GM04503 (cell line): Measurements from ENCODE around the gene COL24A1.
"Not testable (repeated sequence)": the region's sequence is repeated elsewhere in the genome, so short reads cannot be mapped to it uniquely, and the experiment has no call there.

Experiments
- DNase-seq: peaks from one replicate; pipeline ENCODE4 v3.0.0-alpha.2; 2012; ENCODE audit warnings: low read depth

COL24A1 gene

GRCh38 chr1:86152887-86153286 is 3.7 kb downstream of the COL24A1 start:
- no peak for DNase-seq

DNA sequence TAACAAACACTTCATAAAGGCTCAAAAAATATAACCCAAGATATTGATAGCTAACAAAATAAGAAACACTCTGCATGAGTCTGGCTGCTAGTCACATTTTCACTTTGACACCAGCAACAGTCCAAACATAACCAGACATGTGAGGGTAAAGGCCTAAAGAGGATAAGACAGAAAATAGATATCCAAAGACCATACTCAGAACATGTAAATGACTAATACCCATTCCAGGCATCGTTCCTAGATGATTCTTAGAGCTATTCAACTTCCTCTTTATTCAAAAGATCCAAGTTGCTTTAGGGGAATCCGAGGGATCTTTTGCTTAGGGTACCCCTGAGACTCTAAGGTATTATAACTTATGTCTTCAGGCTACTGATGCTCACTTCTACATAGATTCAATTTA is 5.1 kb downstream of the COL24A1 start:
- DNase-seq = peak; percentile 24

- DNase-seq = no peak
These were observed 6.0 kb downstream of the COL24A1 start for GRCh38 chr1:86150553-86151055.

- no peak for DNase-seq
These were observed 7.0 kb downstream of the COL24A1 start for GRCh38 chr1:86149591-86149990.

DNA sequence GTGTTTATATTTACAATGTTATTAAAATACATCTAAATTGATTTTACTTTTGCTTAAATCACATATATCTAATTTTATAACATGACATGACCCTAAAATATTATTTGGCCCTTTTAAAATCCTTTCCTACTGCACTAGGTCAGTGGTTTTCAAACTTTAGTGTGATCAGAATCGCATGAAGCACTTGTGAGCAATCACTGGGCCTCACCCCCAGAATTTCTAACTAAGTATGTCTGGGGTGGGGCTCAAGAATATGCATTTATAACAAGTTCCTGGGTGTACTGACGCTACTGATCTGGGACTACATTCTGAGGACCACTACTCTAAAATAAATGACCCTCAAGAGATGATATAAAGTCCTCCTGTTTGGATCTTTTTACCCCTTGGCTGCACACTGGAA is 8.8 kb downstream of the COL24A1 start:
- no peak for DNase-seq

GRCh38 chr1:86146566-86146965 is 10.0 kb downstream of the COL24A1 start:
- no peak for DNase-seq

DNA sequence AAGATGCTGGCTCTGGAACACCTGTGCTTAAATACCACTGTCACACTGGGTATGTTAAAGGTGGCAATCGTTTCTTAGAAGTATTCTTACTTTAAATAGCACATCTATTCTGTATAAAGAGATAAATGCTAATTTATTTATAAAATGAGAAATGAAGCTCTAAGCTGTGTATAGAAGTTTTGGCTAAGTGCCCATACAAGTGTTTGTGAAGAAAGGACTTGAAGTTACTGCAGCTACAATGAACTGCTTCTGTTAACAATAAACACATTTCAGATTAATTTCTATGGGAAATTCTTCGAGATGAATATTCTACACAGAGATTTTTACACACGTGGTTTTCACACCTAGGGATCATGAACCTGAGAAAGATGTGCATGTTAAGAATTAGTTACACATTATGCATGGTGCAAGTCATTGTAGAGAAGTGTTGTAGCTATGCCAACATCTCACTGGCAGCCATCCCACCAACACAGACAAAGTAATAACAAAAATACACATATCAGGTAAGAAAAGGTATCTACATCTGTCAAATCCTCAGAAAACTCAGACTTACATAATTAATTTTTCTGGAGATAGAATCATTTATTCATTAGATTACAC is 16.2 kb downstream of the COL24A1 start:
- DNase-seq = no peak

DNA sequence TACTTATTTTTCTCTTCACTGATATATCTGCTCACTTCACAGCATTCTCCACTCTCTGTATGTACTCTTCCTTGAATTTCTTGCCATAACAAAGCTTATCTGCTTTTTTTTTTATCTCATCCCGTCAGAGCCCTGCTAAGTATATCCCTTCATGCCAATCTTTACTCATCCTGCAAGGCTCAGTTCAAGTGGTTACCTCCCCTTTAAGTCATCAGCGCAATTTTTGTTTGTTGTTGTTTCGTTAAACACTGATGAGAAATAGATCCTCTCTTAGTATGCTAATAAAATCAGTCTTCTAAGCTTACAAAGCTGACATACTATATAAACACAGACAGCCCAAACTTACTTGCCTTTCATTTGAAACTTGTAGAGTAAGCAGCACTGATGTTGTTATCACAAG is 17.8 kb downstream of the COL24A1 start:
- DNase-seq = no peak

DNA sequence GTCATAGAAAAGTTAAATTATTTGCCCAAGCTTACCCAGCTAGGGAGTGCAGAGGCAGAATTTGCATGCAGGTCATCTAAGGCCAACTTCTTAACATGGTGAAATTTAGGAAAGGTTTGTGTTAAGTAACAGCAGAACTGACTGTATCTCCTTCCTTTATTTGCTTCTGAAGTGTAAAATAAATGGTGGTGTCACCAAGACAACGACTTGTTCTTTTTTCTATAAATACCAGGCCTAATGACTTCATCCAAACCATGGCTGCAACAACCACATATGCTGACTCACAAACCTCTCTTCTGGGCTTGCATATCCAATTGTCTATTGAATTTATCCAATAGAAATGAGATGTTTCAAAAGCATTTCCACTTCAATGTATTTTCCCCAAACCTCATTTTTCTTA is 19.1 kb downstream of the COL24A1 start:
- DNase-seq = peak; percentile 75

- no peak for DNase-seq
These were observed 37.3 kb downstream of the COL24A1 start for GRCh38 chr1:86119214-86119764.

- no peak for DNase-seq
These were observed 41.7 kb downstream of the COL24A1 start for GRCh38 chr1:86114816-86115400.

GRCh38 chr1:86114236-86114635 is 42.3 kb downstream of the COL24A1 start:
- DNase-seq = no peak

- not testable (repeated sequence) for DNase-seq
These were observed 45.0 kb downstream of the COL24A1 start for GRCh38 chr1:86111590-86111989.

DNA sequence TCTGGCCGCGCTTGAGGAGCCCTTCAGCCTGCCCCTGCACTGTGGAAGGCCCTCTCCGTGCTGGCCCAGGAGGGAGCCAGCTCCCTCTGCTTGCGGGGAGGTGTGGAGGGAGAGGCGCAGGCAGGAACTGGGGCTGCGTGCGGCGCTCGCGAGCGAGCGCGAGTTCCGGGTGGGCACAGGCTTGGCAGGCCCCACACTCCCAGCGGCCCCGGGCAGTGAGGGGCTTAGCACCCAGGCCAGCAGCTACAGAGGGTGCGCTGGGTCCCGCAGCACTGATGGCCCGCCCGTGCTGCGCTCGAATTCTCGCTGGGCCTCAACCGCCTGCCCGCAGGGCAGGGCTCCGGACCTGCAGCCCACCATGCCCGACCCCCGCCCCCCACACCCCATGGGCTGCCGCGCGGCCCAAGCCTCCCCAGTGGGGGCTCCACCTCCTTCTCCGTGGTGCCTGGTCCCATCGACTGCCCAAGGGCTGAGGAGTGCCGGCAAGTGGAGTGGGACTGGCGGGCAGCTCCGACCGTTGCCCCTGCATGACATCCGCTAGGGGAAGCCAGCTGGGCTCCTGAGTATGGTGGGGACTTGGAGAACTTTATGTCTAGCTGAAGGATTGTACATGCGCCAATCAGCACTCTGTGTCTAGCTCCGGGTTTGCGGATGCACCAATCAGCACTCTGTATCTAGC is 46.0 kb downstream of the COL24A1 start:
- no peak for DNase-seq

- no peak for DNase-seq
These were observed 51.1 kb downstream of the COL24A1 start for GRCh38 chr1:86105533-86105866.

GRCh38 chr1:86104606-86105532 is 51.7 kb downstream of the COL24A1 start:
- no peak for DNase-seq

DNA sequence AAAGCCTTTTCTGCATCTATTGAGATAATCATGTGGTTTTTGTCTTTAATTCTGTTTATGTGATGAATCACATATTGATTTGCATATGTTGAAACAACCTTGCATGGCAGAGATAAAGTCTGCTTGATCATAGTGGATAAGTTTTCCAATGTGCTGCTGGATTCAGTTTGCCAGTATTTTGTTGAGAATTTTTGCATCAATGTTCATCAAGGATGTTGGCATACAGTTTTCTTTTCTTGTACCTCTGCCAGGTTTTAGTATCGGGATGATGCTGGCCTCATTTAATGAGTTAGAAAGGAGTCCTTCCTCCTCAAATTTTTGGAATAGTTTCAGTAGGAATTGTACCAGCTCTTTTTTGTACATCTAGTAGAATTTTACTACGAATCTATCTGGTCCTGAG is 55.0 kb downstream of the COL24A1 start:
- no peak for DNase-seq

GRCh38 chr1:86100401-86100800 is 56.2 kb downstream of the COL24A1 start:
- DNase-seq = no peak

DNA sequence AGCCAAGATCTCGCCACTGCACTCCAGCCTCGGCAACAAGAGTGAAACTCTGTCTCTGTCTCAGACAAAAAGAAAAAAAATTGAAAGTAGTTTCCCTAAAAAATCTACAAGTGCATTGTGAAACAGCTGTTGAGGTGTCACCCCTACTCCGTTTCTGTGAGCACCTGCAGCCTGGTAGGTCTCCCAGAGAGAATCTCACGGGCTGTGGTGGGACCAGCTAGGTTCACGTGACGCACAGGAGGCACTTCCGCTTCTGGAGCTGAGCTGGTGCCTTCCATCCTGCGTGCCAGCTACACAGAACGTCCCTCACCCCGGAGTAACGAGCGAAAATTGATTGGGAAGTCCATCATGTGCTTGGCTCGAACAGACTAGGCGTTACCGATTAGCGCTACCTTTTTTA is 66.8 kb downstream of the COL24A1 start:
- no peak for DNase-seq

GRCh38 chr1:86085741-86086409 is 70.7 kb downstream of the COL24A1 start:
- DNase-seq = no peak

- DNase-seq = no peak
These were observed 71.6 kb downstream of the COL24A1 start for GRCh38 chr1:86084998-86085397.

- DNase-seq = no peak
These were observed 74.4 kb downstream of the COL24A1 start for GRCh38 chr1:86082183-86082582.
